Fibroblast of skin of right quadriceps (primary cell): Measurements from ENCODE around the gene RNF126.
"Not testable (repeated sequence)": the region's sequence is repeated elsewhere in the genome, so short reads cannot be mapped to it uniquely, and the experiment has no call there.

ENCODE experiments used
- DNase-seq: peaks from one replicate; pipeline ENCODE4 v3.0.0-alpha.2; 2013

Gene RNF126

GRCh38 chr19:685454-685931 is 22.5 kb upstream of the RNF126 start:
- no peak for DNase-seq

GRCh38 chr19:682678-683320 is 19.8 kb upstream of the RNF126 start:
- no peak for DNase-seq

GRCh38 chr19:681029-682019 is 18.3 kb upstream of the RNF126 start:
- no peak for DNase-seq

- peak; percentile 98 for DNase-seq
These were observed 17.4 kb upstream of the RNF126 start for GRCh38 chr19:680287-681028.

GRCh38 chr19:679418-680286 is 16.6 kb upstream of the RNF126 start:
- DNase-seq = peak; percentile 68

- DNase-seq = no peak
These were observed 15.9 kb upstream of the RNF126 start for GRCh38 chr19:678791-679388.

- no peak for DNase-seq
These were observed 14.8 kb upstream of the RNF126 start for GRCh38 chr19:677601-678436.

- DNase-seq = peak; percentile 87
These were observed 14.2 kb upstream of the RNF126 start for GRCh38 chr19:677201-677600.

GRCh38 chr19:676339-677105 is 13.5 kb upstream of the RNF126 start, which contains the start of gene FSTL3:
FSTL3 (plus strand) TSS chr19:676392; CDS start chr19:676424, 32 bp downstream.
- no peak for DNase-seq

- no peak for DNase-seq
These were observed 13.0 kb upstream of the RNF126 start for GRCh38 chr19:676007-676338.

GRCh38 chr19:674282-675151 is 11.5 kb upstream of the RNF126 start:
- DNase-seq = no peak

- DNase-seq = no peak
These were observed 7.6 kb upstream of the RNF126 start for GRCh38 chr19:670609-671075.

GRCh38 chr19:668675-669434 is 5.8 kb upstream of the RNF126 start:
- DNase-seq = not testable (repeated sequence)

- DNase-seq = not testable (repeated sequence)
These were observed 4.1 kb upstream of the RNF126 start for GRCh38 chr19:666985-667573.

- peak; percentile 75 for DNase-seq
These were observed 2.0 kb upstream of the RNF126 start for GRCh38 chr19:664913-665443.

GRCh38 chr19:663682-664117 is 686 bp upstream of the RNF126 start:
- DNase-seq = no peak
